Measurements from ENCODE around the gene ZNF511. TPM values are rescaled to one million over a fixed set of nuclear protein-coding genes. Genes with fewer than 3 reads are reported as not detected.
A peak's percentile ranks its signal among the peaks of the same experiment; 100 is the strongest.

ZNF511 gene
- total and polyA plus RNA-seq, 9 of the 15 experiments (the other 6 are each of a cell fraction or from before 2014, with no cell fraction given): 0.61 to 69.3 (median 40.1) TPM

- FAIRE-seq (no peak), ATAC-seq (no peak), DNase-seq (ENCODE audit: extremely low read depth in 1 of 4, low spot score in 3 of 4) (no peak)
- in situ Hi-C loops (cut with MboI) (no loop called here), intact Hi-C loops (cut with micrococcal nuclease) (no loop called here)
- Histone ChIP-seq H3K79me2 (ENCODE audit: control insufficient read depth, insufficient read depth, low read length) (peaks cover 48% of the 10 kb centered on the region), H2AFZ (ENCODE audit: low read depth, low read length) (no peak overlapping the region), H3K4me2 (ENCODE audit: insufficient read depth, low read length) (no peak overlapping the region), H3K9ac (ENCODE audit: insufficient read depth in 1 of 2, low read depth in 2 of 2, low read length in 2 of 2) (peak overlapping the region in 1 of 2 experiments; percentile 26; a peak in 1 of 4 replicates), H3K36me3 (ENCODE audit: control insufficient read depth, insufficient read depth, low read length) (peaks cover 48% of the 10 kb centered on the region; the same call in 2 of the 3 replicates), H3K27me3 (ENCODE audit: control insufficient read depth in 2 of 2, insufficient read depth in 2 of 2, low read length in 2 of 2) (no peaks in the 10 kb centered on the region), H3K9me1 (ENCODE audit: control insufficient read depth, insufficient read depth, low read length) (no peaks in the 10 kb centered on the region), H3K27ac (ENCODE audit: extremely low read depth, low read depth, low read length) (no peak overlapping the region), H3K9me3 (replicated peaks; ENCODE audit: control insufficient read depth, insufficient read depth, low read depth, low read length) (no peaks in the 10 kb centered on the region), H3K4me1 (replicated peaks in 1 of 2; ENCODE audit: control insufficient read depth in 2 of 2, insufficient read depth in 2 of 2, low read length in 2 of 2) (peaks cover 17 to 29% of the 10 kb centered on the region in 2 experiments), H4K20me1 (replicated peaks; ENCODE audit: control insufficient read depth, insufficient read depth, low read length) (no peaks in the 10 kb centered on the region; the same call in 1 of the 2 replicates), H3K4me3 (no peak overlapping the region)
- WGBS (ENCODE audit: insufficient coverage, low coverage, missing lambda C conversion rate): 100% methylated on average over 5 of the region's 14 CpGs
- ChIA-PET CTCF (ENCODE audit: low intra/inter-chr PET ratio) (no interaction called here), POLR2A (interaction anchor here (1.8 kb wide), 1 partner anchor 8 kb away, joined by 4 read pairs; no protein-coding TSS in a partner anchor)
- TF ChIP-seq POLR2G (IDR thresholded peaks at IDR 0.05; ENCODE audit: low read depth, low read length): 0 out of 2 replicates have a peak, but pooled peaks have one; percentile 13
- TF ChIP-seq RBFOX2 (IDR thresholded peaks at IDR 0.05; ENCODE audit: low read depth, low read length): 0 out of 2 replicates have a peak, but pooled peaks have one; percentile 12
- TF ChIP-seq SMAD3 (CRISPR knock-in tag; conservative IDR thresholded peaks at IDR 0.05): no peak
- no TSS peak for BruUV-seq (replicated peaks)
Observed at GRCh38 chr10:133302230-133302629, 6.5 kb upstream of the ZNF511 start.

DNA sequence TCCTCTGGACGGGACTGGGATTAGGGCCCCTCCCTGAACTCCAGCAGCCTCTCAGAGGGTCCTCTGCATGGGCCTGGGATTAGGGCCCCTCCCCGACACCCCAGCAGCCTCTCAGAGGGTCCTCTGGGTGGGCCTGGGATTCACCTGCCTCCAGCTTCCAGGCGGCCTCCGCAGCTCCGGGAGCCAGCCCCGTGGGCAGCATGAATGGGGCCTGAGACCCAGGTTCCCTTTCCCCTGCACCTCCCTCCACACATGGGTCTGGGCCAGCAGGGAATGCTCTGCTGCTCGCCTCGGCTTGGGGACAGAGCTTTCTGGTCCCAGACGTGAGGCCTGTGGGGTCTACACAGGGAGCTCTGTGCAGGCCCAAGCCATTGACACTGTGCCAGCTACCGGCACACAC is 5.5 kb upstream of the ZNF511 start:
- no peaks in the 10 kb centered on the region for H3K27me3 ChIP-seq (ENCODE audit: control insufficient read depth in 2 of 2, insufficient read depth in 2 of 2, low read length in 2 of 2)
- peaks cover 18 to 33% of the 10 kb centered on the region in 2 experiments for H3K4me1 ChIP-seq (replicated peaks in 1 of 2; ENCODE audit: control insufficient read depth in 2 of 2, insufficient read depth in 2 of 2, low read length in 2 of 2)
- peaks cover 39% of the 10 kb centered on the region; the same call in 2 of the 3 replicates for H3K36me3 ChIP-seq (ENCODE audit: control insufficient read depth, insufficient read depth, low read length)
- TF ChIP-seq SNIP1 (IDR thresholded peaks at IDR 0.05; ENCODE audit: low read depth) (no peak), RBFOX2 (IDR thresholded peaks at IDR 0.05; ENCODE audit: low read depth, low read length) (0 out of 2 replicates have a peak, but pooled peaks have one; percentile 17)
- 67% methylated on average over 1 of the region's 10 CpGs for WGBS (ENCODE audit: insufficient coverage, low coverage, missing lambda C conversion rate)
- ChIA-PET CTCF (ENCODE audit: low intra/inter-chr PET ratio) (no interaction called here), POLR2A (interaction anchor here (1.8 kb wide), 1 partner anchor 9 kb away, joined by 4 read pairs; no protein-coding TSS in a partner anchor)
- ATAC-seq: no peak
- no peak overlapping the region for H3K27ac ChIP-seq (ENCODE audit: extremely low read depth, low read depth, low read length)
- no peaks in the 10 kb centered on the region for H3K9me1 ChIP-seq (ENCODE audit: control insufficient read depth, insufficient read depth, low read length)
- H3K9ac ChIP-seq (ENCODE audit: insufficient read depth in 1 of 2, low read depth in 2 of 2, low read length in 2 of 2): peak overlapping the region in 1 of 2 experiments; percentile 68; a peak in 2 of 4 replicates
- DNase-seq (ENCODE audit: extremely low read depth in 1 of 4, low spot score in 3 of 4): no peak
- in situ Hi-C loops (cut with MboI) (no loop called here), intact Hi-C loops (cut with micrococcal nuclease) (no loop called here)
- BruUV-seq (replicated peaks): no TSS peak
- peaks cover 57% of the 10 kb centered on the region for H3K79me2 ChIP-seq (ENCODE audit: control insufficient read depth, insufficient read depth, low read length)
- no peak overlapping the region for H3K4me2 ChIP-seq (ENCODE audit: insufficient read depth, low read length)
- H3K9me3 ChIP-seq (replicated peaks; ENCODE audit: control insufficient read depth, insufficient read depth, low read depth, low read length): no peaks in the 10 kb centered on the region
- no peak for FAIRE-seq
- no peak overlapping the region for H2AFZ ChIP-seq (ENCODE audit: low read depth, low read length)
- no peaks in the 10 kb centered on the region; the same call in 1 of the 2 replicates for H4K20me1 ChIP-seq (replicated peaks; ENCODE audit: control insufficient read depth, insufficient read depth, low read length)
- H3K4me3 ChIP-seq: no peak overlapping the region

Measured in K562 (cell line).